ENCODE measurements around the gene LMNB1.
A peak's percentile ranks its signal among the peaks of the same experiment; 100 is the strongest.
"Not testable (repeated sequence)": the region's sequence is repeated elsewhere in the genome, so short reads cannot be mapped to it uniquely, and the experiment has no call there.

The LMNB1 gene

GRCh38 chr5:126776499-126777256 is at the start of gene LMNB1:
Gene LMNB1 (plus strand): TSS chr5:126777136. CDS start chr5:126777509, 373 bp downstream.
- Histone ChIP-seq H3K9ac (ENCODE audit: low read depth, low read length) (peak within 1 kb of the TSS; percentile 100), H3K4me3 (ENCODE audit: low read depth, low read length) (peak within 1 kb of the TSS; percentile 98), H3K9me3 (ENCODE audit: control insufficient read depth, insufficient read depth, low read length) (no peaks in the 10 kb centered on the region), H3K36me3 (ENCODE audit: control insufficient read depth, insufficient read depth, low read length) (peaks cover 8% of the 10 kb centered on the region), H3K4me1 (ENCODE audit: control insufficient read depth, insufficient read depth, low read length) (peaks cover 8% of the 10 kb centered on the region), H3K27me3 (ENCODE audit: control insufficient read depth, insufficient read depth, low read length) (no peaks in the 10 kb centered on the region)

GRCh38 chr5:126732716-126733115 is 44.2 kb upstream of the LMNB1 start:
- no peaks in the 10 kb centered on the region for H3K36me3 ChIP-seq (ENCODE audit: control insufficient read depth, insufficient read depth, low read length)
- peaks cover 4% of the 10 kb centered on the region for H3K4me1 ChIP-seq (ENCODE audit: control insufficient read depth, insufficient read depth, low read length)
- no peak overlapping the region for H3K9ac ChIP-seq (ENCODE audit: low read depth, low read length)
- no peak overlapping the region for H3K4me3 ChIP-seq (ENCODE audit: low read depth, low read length)
- H3K9me3 ChIP-seq (ENCODE audit: control insufficient read depth, insufficient read depth, low read length), result no peaks in the 10 kb centered on the region
- no peaks in the 10 kb centered on the region for H3K27me3 ChIP-seq (ENCODE audit: control insufficient read depth, insufficient read depth, low read length)

GRCh38 chr5:126734573-126734972 is 42.4 kb upstream of the LMNB1 start:
- H3K27me3 ChIP-seq (ENCODE audit: control insufficient read depth, insufficient read depth, low read length); H3K9ac ChIP-seq (ENCODE audit: low read depth, low read length); H3K4me3 ChIP-seq (ENCODE audit: low read depth, low read length); H3K36me3 ChIP-seq (ENCODE audit: control insufficient read depth, insufficient read depth, low read length); H3K9me3 ChIP-seq (ENCODE audit: control insufficient read depth, insufficient read depth, low read length); H3K4me1 ChIP-seq (ENCODE audit: control insufficient read depth, insufficient read depth, low read length): not testable (repeated sequence)

GRCh38 chr5:126736141-126736540 is 40.8 kb upstream of the LMNB1 start:
- Histone ChIP-seq H3K36me3 (ENCODE audit: control insufficient read depth, insufficient read depth, low read length) (no peaks in the 10 kb centered on the region), H3K9me3 (ENCODE audit: control insufficient read depth, insufficient read depth, low read length) (no peaks in the 10 kb centered on the region), H3K4me3 (ENCODE audit: low read depth, low read length) (no peak overlapping the region), H3K9ac (ENCODE audit: low read depth, low read length) (no peak overlapping the region), H3K27me3 (ENCODE audit: control insufficient read depth, insufficient read depth, low read length) (no peaks in the 10 kb centered on the region), H3K4me1 (ENCODE audit: control insufficient read depth, insufficient read depth, low read length) (peaks cover 4% of the 10 kb centered on the region)

GRCh38 chr5:126741361-126741760 is 35.6 kb upstream of the LMNB1 start:
- Histone ChIP-seq H3K9me3 (ENCODE audit: control insufficient read depth, insufficient read depth, low read length) (no peaks in the 10 kb centered on the region), H3K4me1 (ENCODE audit: control insufficient read depth, insufficient read depth, low read length) (peaks cover 7% of the 10 kb centered on the region)

GRCh38 chr5:126742425-126742824 is 34.5 kb upstream of the LMNB1 start:
- Histone ChIP-seq H3K4me1 (ENCODE audit: control insufficient read depth, insufficient read depth, low read length) (peaks cover 9% of the 10 kb centered on the region), H3K4me3 (ENCODE audit: low read depth, low read length) (no peak overlapping the region), H3K9ac (ENCODE audit: low read depth, low read length) (no peak overlapping the region), H3K9me3 (ENCODE audit: control insufficient read depth, insufficient read depth, low read length) (no peaks in the 10 kb centered on the region), H3K27me3 (ENCODE audit: control insufficient read depth, insufficient read depth, low read length) (no peaks in the 10 kb centered on the region), H3K36me3 (ENCODE audit: control insufficient read depth, insufficient read depth, low read length) (no peaks in the 10 kb centered on the region)

More at GRCh38 chr5:126741361-126741760, 35.6 kb upstream of the LMNB1 start:
- Histone ChIP-seq H3K9ac (ENCODE audit: low read depth, low read length) (no peak overlapping the region), H3K4me3 (ENCODE audit: low read depth, low read length) (no peak overlapping the region), H3K36me3 (ENCODE audit: control insufficient read depth, insufficient read depth, low read length) (no peaks in the 10 kb centered on the region), H3K27me3 (ENCODE audit: control insufficient read depth, insufficient read depth, low read length) (no peaks in the 10 kb centered on the region)

GRCh38 chr5:126744836-126745235 is 32.1 kb upstream of the LMNB1 start:
- H3K27me3 ChIP-seq (ENCODE audit: control insufficient read depth, insufficient read depth, low read length), result no peaks in the 10 kb centered on the region
- no peak overlapping the region for H3K4me3 ChIP-seq (ENCODE audit: low read depth, low read length)
- H3K9ac ChIP-seq (ENCODE audit: low read depth, low read length), result no peak overlapping the region
- peaks cover 13% of the 10 kb centered on the region for H3K4me1 ChIP-seq (ENCODE audit: control insufficient read depth, insufficient read depth, low read length)
- H3K36me3 ChIP-seq (ENCODE audit: control insufficient read depth, insufficient read depth, low read length), result no peaks in the 10 kb centered on the region
- no peaks in the 10 kb centered on the region for H3K9me3 ChIP-seq (ENCODE audit: control insufficient read depth, insufficient read depth, low read length)

GRCh38 chr5:126745259-126745992 is 31.5 kb upstream of the LMNB1 start:
- Histone ChIP-seq H3K36me3 (ENCODE audit: control insufficient read depth, insufficient read depth, low read length) (no peaks in the 10 kb centered on the region), H3K27me3 (ENCODE audit: control insufficient read depth, insufficient read depth, low read length) (no peaks in the 10 kb centered on the region), H3K9ac (ENCODE audit: low read depth, low read length) (no peak overlapping the region), H3K4me3 (ENCODE audit: low read depth, low read length) (no peak overlapping the region), H3K4me1 (ENCODE audit: control insufficient read depth, insufficient read depth, low read length) (peaks cover 13% of the 10 kb centered on the region), H3K9me3 (ENCODE audit: control insufficient read depth, insufficient read depth, low read length) (no peaks in the 10 kb centered on the region)

GRCh38 chr5:126746290-126746689 is 30.6 kb upstream of the LMNB1 start:
- Histone ChIP-seq H3K9ac (ENCODE audit: low read depth, low read length) (no peak overlapping the region), H3K27me3 (ENCODE audit: control insufficient read depth, insufficient read depth, low read length) (no peaks in the 10 kb centered on the region), H3K4me3 (ENCODE audit: low read depth, low read length) (no peak overlapping the region), H3K4me1 (ENCODE audit: control insufficient read depth, insufficient read depth, low read length) (peaks cover 13% of the 10 kb centered on the region), H3K9me3 (ENCODE audit: control insufficient read depth, insufficient read depth, low read length) (no peaks in the 10 kb centered on the region), H3K36me3 (ENCODE audit: control insufficient read depth, insufficient read depth, low read length) (no peaks in the 10 kb centered on the region)

- H3K4me3 ChIP-seq (ENCODE audit: low read depth, low read length), result no peak overlapping the region
Measured at GRCh38 chr5:126752081-126752785, 24.7 kb upstream of the LMNB1 start.

GRCh38 chr5:126753227-126753626 is 23.7 kb upstream of the LMNB1 start:
- H3K27me3 ChIP-seq (ENCODE audit: control insufficient read depth, insufficient read depth, low read length), result no peaks in the 10 kb centered on the region
- no peaks in the 10 kb centered on the region for H3K9me3 ChIP-seq (ENCODE audit: control insufficient read depth, insufficient read depth, low read length)
- no peaks in the 10 kb centered on the region for H3K4me1 ChIP-seq (ENCODE audit: control insufficient read depth, insufficient read depth, low read length)
- H3K36me3 ChIP-seq (ENCODE audit: control insufficient read depth, insufficient read depth, low read length), result no peaks in the 10 kb centered on the region
- H3K9ac ChIP-seq (ENCODE audit: low read depth, low read length), result no peak overlapping the region
- H3K4me3 ChIP-seq (ENCODE audit: low read depth, low read length), result no peak overlapping the region

More at GRCh38 chr5:126752081-126752785, 24.7 kb upstream of the LMNB1 start:
- no peak overlapping the region for H3K9ac ChIP-seq (ENCODE audit: low read depth, low read length)
- H3K36me3 ChIP-seq (ENCODE audit: control insufficient read depth, insufficient read depth, low read length), result no peaks in the 10 kb centered on the region
- no peaks in the 10 kb centered on the region for H3K27me3 ChIP-seq (ENCODE audit: control insufficient read depth, insufficient read depth, low read length)
- H3K9me3 ChIP-seq (ENCODE audit: control insufficient read depth, insufficient read depth, low read length), result no peaks in the 10 kb centered on the region
- H3K4me1 ChIP-seq (ENCODE audit: control insufficient read depth, insufficient read depth, low read length), result peaks cover 4% of the 10 kb centered on the region
